ENCODE measurements around the gene FAM20C. TPM values are rescaled to one million over a fixed set of nuclear protein-coding genes. Genes with fewer than 3 reads are reported as not detected.

Gene FAM20C
- total RNA-seq, 1 experiment from 2014 or later, result 8.8 TPM

DNA sequence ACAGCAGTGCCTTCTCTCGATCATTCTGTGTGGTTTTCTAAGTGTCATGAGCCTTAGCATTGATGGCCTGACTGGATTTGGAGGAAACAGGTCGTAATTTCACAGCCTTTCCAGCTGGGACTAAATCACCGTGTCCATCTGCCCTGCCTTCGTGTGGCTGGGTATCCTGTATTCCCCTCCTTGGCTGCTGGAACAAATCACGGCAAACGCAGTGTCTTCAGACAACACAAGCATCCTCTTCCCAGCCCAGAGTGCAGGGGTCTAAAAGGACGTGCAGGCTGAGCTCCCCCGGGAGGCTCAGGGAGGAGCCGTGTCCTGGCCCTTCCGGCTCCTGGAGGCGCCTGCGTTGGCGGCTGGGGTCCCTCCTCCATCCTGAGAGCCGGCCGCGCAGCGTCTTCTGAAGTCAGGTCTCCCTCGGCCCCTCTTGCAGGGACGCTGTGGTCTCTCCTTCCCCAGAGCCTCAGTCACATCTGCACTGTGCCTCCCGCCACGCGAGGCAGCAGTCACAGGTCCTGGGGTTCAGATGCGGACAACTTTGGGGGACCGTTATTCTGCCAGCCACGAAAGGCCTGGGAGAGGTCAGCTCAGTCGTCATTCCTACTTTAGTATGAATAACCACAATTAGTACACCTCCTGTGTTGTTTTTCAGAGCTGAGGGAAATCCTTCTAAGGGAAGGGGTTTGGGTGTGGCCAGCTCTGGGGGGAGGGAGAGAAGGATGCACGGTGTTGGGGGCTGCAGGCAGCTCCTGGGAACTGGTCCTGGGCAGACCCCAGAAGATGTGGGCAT lies 41.1 kb downstream of the FAM20C start:
- peaks cover 15% of the 10 kb centered on the region for H3K4me1 Mint-ChIP-seq (ENCODE audit: insufficient read depth, unreplicated experiment)
- H3K9me3 Mint-ChIP-seq (ENCODE audit: unreplicated experiment), result no peaks in the 10 kb centered on the region
- ChIA-PET CTCF (interaction anchor here (0.7 to 1.3 kb wide), 4 partner anchors 34 to 608 kb away, joined by 3 to 5 read pairs (median 4); no protein-coding TSS in a partner anchor), POLR2A (interaction anchor here (0.5 to 1.3 kb wide), 3 partner anchors 32 to 108 kb away, joined by 3 read pairs; no protein-coding TSS in a partner anchor)
- no peak for DNase-seq (ENCODE audit: unreplicated experiment)
- TF ChIP-seq, protein P1, sequence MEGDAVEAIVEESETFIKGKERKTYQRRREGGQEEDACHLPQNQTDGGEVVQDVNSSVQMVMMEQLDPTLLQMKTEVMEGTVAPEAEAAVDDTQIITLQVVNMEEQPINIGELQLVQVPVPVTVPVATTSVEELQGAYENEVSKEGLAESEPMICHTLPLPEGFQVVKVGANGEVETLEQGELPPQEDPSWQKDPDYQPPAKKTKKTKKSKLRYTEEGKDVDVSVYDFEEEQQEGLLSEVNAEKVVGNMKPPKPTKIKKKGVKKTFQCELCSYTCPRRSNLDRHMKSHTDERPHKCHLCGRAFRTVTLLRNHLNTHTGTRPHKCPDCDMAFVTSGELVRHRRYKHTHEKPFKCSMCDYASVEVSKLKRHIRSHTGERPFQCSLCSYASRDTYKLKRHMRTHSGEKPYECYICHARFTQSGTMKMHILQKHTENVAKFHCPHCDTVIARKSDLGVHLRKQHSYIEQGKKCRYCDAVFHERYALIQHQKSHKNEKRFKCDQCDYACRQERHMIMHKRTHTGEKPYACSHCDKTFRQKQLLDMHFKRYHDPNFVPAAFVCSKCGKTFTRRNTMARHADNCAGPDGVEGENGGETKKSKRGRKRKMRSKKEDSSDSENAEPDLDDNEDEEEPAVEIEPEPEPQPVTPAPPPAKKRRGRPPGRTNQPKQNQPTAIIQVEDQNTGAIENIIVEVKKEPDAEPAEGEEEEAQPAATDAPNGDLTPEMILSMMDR (IDR thresholded peaks at IDR 0.05; ENCODE audit: unreplicated experiment), result no peak
- intact Hi-C loops (cut with micrococcal nuclease), result no loop called here
- H3K36me3 Mint-ChIP-seq (ENCODE audit: insufficient read depth, unreplicated experiment), result no peaks in the 10 kb centered on the region
- BruUV-seq (replicated peaks), result no TSS peak
- peak overlapping the region; percentile 68 for H3K27ac Mint-ChIP-seq (ENCODE audit: low read depth, unreplicated experiment)
- no peaks in the 10 kb centered on the region for H3K27me3 Mint-ChIP-seq (ENCODE audit: insufficient read depth, unreplicated experiment)
- H3K4me3 Mint-ChIP-seq (ENCODE audit: unreplicated experiment), result no peak overlapping the region

DNA sequence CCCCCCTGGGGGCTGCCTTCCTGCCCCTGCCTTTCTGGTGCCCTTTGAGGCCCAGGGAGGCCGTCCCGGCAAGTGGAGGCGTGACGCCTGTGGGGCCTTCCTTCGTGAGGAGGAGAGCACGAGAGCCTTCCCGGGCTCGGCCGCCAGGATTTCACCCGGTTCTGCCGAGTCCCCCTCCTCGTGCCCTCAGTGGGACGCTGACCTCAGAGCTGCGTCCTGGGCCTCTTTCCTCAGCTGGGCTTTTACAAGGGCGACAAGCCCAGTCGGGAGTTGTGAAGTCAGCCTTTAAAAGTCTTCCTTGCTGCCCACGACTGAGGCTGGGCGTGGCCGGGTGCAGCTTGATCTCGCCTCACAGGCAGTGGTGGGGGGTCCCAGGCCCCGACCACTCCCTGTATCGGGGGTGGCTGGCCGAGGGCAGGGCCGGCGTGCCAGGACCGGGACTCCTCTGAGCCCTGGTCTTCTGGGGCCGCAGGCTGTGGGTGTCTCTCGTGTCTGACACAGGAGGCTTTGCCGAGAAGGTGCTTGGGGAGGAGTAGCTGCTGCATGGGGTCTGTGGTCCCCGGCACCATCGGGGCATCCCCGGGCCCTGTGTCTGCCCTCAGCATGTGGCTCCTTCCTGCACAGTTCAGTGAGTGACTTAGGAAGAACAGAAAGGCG lies 41.8 kb downstream of the FAM20C start:
- BruUV-seq (replicated peaks), result no TSS peak
- Mint-ChIP-seq H3K36me3 (ENCODE audit: insufficient read depth, unreplicated experiment) (no peaks in the 10 kb centered on the region), H3K4me3 (ENCODE audit: unreplicated experiment) (peak overlapping the region; percentile 53), H3K27me3 (ENCODE audit: insufficient read depth, unreplicated experiment) (no peaks in the 10 kb centered on the region), H3K9me3 (ENCODE audit: unreplicated experiment) (no peaks in the 10 kb centered on the region), H3K27ac (ENCODE audit: low read depth, unreplicated experiment) (peak overlapping the region; percentile 68), H3K4me1 (ENCODE audit: insufficient read depth, unreplicated experiment) (peaks cover 15% of the 10 kb centered on the region)
- TF ChIP-seq, protein P1 (IDR thresholded peaks at IDR 0.05; ENCODE audit: unreplicated experiment), result no peak
- DNase-seq (ENCODE audit: unreplicated experiment), result no peak
- ChIA-PET CTCF (interaction anchor here (0.7 to 1.1 kb wide), 3 partner anchors 40 to 607 kb away, joined by 3 to 5 read pairs (median 3); no protein-coding TSS in a partner anchor), POLR2A (interaction anchor here (0.5 to 1.3 kb wide), 3 partner anchors 33 to 109 kb away, joined by 3 read pairs; no protein-coding TSS in a partner anchor)
- intact Hi-C loops (cut with micrococcal nuclease), result no loop called here

DNA sequence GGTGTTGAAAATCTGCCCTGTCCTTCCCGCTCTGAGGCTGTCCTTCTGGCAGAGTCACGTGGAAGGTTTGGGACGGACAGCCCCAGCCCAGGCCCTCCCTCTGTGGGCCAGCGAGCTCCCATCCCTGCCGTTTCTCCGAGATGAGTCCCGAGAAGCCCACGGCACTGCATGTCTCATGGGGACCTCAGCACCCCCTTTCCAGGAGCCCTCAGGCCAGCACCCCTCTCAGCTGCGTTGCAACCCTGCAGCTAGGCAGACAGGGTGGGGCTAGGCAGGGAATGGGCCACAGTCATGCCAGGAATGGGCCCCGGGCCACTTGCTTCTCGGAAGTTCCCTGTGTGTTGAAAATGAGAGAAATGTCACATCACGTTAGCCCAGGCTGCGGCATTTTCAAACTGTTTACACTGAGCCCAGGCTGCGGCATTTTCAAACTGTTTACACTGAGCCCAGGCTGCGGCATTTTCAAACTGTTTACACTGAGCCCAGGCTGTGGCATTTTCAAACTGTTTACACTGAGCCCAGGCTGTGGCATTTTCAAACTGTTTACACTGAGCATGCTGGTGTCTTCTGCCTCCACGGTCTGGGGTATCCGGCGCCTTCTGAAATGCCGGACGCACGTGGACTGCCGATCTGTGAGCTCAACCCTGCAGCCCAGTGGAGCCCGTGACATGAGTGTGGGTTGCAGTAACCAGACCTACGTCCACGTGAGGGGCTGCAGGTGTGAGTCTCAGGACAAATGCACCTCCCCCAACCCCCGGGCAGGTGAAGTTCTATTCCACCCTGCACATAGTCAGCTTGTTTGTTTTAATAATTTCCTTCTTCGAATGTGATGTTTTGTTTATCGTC lies 42.6 kb downstream of the FAM20C start:
- peak; percentile 65 for DNase-seq (ENCODE audit: unreplicated experiment)
- intact Hi-C loops (cut with micrococcal nuclease), result no loop called here
- H3K27ac Mint-ChIP-seq (ENCODE audit: low read depth, unreplicated experiment), result peak overlapping the region; percentile 68
- CTCF ChIA-PET, result interaction anchor here (0.7 kb wide), 1 partner anchor 41 kb away, joined by 3 read pairs; no protein-coding TSS in a partner anchor
- H3K36me3 Mint-ChIP-seq (ENCODE audit: insufficient read depth, unreplicated experiment), result no peaks in the 10 kb centered on the region
- no peaks in the 10 kb centered on the region for H3K27me3 Mint-ChIP-seq (ENCODE audit: insufficient read depth, unreplicated experiment)
- H3K4me1 Mint-ChIP-seq (ENCODE audit: insufficient read depth, unreplicated experiment), result peaks cover 15% of the 10 kb centered on the region
- H3K9me3 Mint-ChIP-seq (ENCODE audit: unreplicated experiment), result no peaks in the 10 kb centered on the region
- no TSS peak for BruUV-seq (replicated peaks)
- TF ChIP-seq, protein P1 (IDR thresholded peaks at IDR 0.05; ENCODE audit: unreplicated experiment), result no peak
- H3K4me3 Mint-ChIP-seq (ENCODE audit: unreplicated experiment), result peak overlapping the region; percentile 53
- POLR2A ChIA-PET, result interaction anchor here (1.3 kb wide), 1 partner anchor 42 kb away, joined by 3 read pairs; no protein-coding TSS in a partner anchor
